Lower leg skin (tissue), 4 donors: ENCODE results near the gene C1orf105. TPM values are rescaled to one million over a fixed set of nuclear protein-coding genes. Genes with fewer than 3 reads are reported as not detected.

Experiments used
- DNase-seq, 2 donors: peaks; one replicate each; pipeline ENCODE4 v3.0.0-alpha.2; 2019; ENCODE audit warnings: low spot score in 2 of 2
- H3K4me3 ChIP-seq: fragments of 200-600 bp; sonication (generic); 2 replicates; pipeline ENCODE4 v1.5.1; 2017; ENCODE audit warnings: mild to moderate bottlenecking, low read depth; ENCODE audit not compliant: poor library complexity, severe bottlenecking
- POLR2A ChIP-seq, 2 donors: fragments of 450-650 bp; IDR thresholded peaks; one replicate each; pipeline ENCODE4 v1.6.1; 2016 to 2017; ENCODE audit warnings: antibody characterized with exemption in 2 of 2, mild to moderate bottlenecking in 1 of 2, moderate library complexity in 1 of 2
- WGBS, 2 donors: methylation state at CpG; one replicate each; pipeline ENCODE4 v1.1.5; 2018; 5-methylcytosine and 5-hydroxymethylcytosine counted together
- intact Hi-C: fragments of 100-400 bp; cut with DNase I; formaldehyde crosslinking; loops from one replicate; pipeline ENCODE4 v1.15.0; 2023; ENCODE audit warnings: low total_unique reads
- total RNA-seq, 4 donors: library from RNA; depleted of rRNA; stranded (reverse); fragments of >200 nt; gene quantifications; one replicate each; pipeline ENCODE4 v1.1.0, GENCODE V29; 2016
- TF ChIP-seq, protein P1 (sequence below), 3 donors: fragments of 450-650 bp; IDR thresholded peaks; one replicate each; pipeline ENCODE4 v1.5.1; 2016; ENCODE audit warnings: antibody characterized with exemption in 3 of 3, mild to moderate bottlenecking in 3 of 3, moderate library complexity in 2 of 3

Gene C1orf105
- total RNA-seq, 4 donors from 2014 or later, result 2.1 to 4.6 (median 3.0) TPM; not detected in 1

DNA sequence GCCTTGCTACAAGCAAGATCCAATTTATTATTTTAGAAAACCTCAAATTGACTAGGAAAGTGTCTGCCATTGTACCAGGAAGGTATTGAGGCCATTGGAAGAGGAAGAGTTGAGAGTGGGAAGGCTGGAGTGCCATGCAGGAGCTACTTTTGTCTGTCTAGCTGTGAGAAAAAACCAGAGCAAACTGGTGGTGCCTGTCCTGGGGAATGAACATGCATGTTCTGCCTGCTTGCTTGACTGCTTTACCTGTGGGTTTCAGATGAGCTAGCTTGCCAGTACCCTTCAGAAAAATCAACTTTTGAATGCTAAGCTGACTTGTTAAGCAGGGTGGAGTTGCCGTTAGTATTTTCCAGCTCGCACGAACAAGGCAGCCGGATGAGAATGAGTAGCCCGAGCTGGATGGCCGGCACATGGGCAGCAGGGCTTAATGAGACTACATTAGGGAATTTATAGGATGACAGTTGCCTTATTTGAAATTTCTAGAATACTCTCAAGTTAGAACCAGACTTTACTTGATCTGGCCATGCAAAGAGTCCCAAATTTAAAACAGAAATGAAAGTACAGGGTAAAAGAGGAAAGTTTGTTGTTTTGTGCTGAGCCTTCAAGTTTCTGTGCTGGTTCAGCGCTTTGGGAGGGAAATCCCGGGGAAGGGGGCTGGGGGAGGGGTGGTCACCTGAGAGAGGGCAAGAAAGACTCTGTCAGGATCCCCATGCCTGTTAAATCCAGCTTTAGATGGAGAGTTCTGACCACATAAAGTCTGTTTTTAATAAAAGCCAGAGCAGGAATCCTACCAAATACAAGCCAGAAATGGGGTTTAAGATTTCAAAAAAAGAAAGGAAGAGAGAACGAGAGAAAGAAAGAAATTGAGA, 29.6 kb upstream of the C1orf105 start:
- 14 to 18% methylated on average over 9 of the region's 9 CpGs for WGBS, 2 donors
- H3K4me3 ChIP-seq, result no peak overlapping the region
- no peak for DNase-seq
- intact Hi-C loops, result no loop called here
- TF ChIP-seq, protein P1, sequence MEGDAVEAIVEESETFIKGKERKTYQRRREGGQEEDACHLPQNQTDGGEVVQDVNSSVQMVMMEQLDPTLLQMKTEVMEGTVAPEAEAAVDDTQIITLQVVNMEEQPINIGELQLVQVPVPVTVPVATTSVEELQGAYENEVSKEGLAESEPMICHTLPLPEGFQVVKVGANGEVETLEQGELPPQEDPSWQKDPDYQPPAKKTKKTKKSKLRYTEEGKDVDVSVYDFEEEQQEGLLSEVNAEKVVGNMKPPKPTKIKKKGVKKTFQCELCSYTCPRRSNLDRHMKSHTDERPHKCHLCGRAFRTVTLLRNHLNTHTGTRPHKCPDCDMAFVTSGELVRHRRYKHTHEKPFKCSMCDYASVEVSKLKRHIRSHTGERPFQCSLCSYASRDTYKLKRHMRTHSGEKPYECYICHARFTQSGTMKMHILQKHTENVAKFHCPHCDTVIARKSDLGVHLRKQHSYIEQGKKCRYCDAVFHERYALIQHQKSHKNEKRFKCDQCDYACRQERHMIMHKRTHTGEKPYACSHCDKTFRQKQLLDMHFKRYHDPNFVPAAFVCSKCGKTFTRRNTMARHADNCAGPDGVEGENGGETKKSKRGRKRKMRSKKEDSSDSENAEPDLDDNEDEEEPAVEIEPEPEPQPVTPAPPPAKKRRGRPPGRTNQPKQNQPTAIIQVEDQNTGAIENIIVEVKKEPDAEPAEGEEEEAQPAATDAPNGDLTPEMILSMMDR (IDR thresholded peaks at IDR 0.05), result no peak
- no peak for TF ChIP-seq POLR2A (IDR thresholded peaks at IDR 0.05)

DNA sequence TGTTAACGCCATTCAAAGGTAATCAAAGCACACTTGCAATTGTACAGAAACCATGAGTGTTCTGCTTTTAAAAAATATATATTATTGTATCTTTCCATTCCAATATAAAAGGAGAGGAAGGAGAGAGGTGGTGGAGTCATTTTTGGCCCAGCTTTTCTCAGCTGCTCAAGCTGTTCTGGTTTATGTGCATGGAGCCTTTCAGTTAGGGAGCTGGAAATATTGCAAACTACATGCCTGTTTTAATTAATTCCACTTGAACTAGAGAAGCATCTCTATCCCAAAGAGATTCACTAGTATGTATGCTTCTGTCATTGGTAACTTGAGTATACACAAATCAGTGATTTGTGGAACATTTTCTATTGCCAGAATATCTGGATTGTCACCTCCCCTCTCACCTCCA, 28.5 kb upstream of the C1orf105 start:
- no peak for DNase-seq
- no peak for TF ChIP-seq POLR2A (IDR thresholded peaks at IDR 0.05)
- TF ChIP-seq, protein P1 (IDR thresholded peaks at IDR 0.05), result no peak
- no peak overlapping the region for H3K4me3 ChIP-seq
- 71 to 73% methylated on average over 1 of the region's 1 CpG for WGBS, 2 donors
- intact Hi-C loops, result no loop called here

DNA sequence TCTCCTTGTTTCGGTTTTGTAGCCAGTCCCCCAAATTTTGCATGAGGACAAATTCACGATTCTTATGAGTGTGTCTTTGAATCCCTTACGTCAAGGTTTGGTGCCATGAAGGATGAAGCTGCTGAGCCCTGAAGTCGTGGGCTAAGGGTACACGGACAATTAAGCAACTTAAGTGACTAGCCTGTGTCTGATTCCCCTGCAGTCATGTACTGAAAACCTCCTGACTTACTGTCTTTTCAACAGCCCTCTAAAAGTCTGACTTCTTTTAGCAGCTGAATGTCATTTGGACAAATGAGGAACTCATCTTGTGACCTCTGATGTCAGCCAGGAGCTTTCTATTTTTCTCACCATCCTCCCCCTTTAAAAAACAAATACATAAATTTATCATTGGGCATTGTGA, 27.1 kb upstream of the C1orf105 start:
- TF ChIP-seq, protein P1 (IDR thresholded peaks at IDR 0.05), result no peak
- TF ChIP-seq POLR2A (IDR thresholded peaks at IDR 0.05), result no peak
- intact Hi-C loops, result no loop called here
- H3K4me3 ChIP-seq, result no peak overlapping the region
- DNase-seq, result no peak
- 62 to 75% methylated on average over 5 of the region's 5 CpGs for WGBS, 2 donors

DNA sequence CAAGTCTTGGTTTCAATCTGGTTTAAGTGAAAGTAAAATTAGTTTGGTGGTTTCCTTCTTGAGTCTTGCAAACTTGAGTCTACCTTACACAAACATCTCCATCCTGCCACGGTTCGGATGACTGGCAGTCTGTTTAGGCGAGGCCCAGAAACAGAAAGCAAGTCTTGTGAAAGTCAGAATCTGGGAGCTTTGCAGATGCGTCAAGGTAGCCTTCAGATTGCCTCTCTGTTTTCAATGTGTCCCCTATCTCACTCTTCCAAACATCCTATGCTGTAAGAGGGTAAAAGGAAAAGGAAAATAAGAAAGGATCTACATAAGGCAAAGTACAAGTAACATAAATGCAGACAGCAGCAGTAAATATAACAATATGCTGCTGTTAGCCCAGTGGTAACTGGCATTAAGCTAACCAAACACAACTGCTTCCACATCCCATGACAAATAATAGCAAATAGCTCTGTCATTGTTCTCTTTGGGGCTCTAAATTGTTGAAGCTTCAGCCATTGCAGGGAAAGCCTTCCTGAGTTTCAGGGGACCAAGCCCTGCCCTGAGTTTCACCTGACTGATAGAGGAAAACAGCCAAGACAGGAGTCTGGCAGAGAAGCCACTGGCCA, 26.2 kb upstream of the C1orf105 start:
- H3K4me3 ChIP-seq, result no peak overlapping the region
- 7 to 19% methylated on average over 4 of the region's 4 CpGs for WGBS, 2 donors
- TF ChIP-seq POLR2A (IDR thresholded peaks at IDR 0.05), result no peak
- TF ChIP-seq, protein P1 (IDR thresholded peaks at IDR 0.05), result no peak
- intact Hi-C loops, result no loop called here
- no peak for DNase-seq

DNA sequence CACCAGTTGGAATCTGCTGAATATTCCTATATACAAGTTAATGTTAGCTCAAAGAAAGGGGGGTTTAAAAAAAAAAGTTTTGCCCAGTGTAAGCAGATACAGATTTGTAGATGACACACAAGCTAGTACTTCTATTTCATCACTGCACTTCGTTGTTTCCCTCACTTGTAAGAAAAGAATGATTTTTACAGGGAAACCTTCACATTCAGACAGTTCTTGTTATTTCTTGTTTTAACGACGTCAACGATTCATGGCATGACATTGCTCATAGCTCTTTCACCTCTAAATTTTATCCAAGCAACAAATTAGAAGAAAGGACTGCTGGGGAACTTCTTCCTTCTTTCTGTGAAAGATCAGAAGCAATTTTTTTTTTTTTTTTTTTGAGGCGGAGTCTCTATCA, 25.7 kb upstream of the C1orf105 start:
- intact Hi-C loops, result no loop called here
- H3K4me3 ChIP-seq, result no peak overlapping the region
- TF ChIP-seq, protein P1 (IDR thresholded peaks at IDR 0.05), result no peak
- no peak for TF ChIP-seq POLR2A (IDR thresholded peaks at IDR 0.05)
- DNase-seq, result no peak
- 69 to 76% methylated on average over 5 of the region's 5 CpGs for WGBS, 2 donors
